ENCODE measurements around the gene SELPLG.
"Not testable (repeated sequence)": the region's sequence is repeated elsewhere in the genome, so short reads cannot be mapped to it uniquely, and the experiment has no call there.

SELPLG gene

GRCh38 chr12:108602976-108603704 lies 30.6 kb downstream of the SELPLG start:
- DNase-seq: no peak

GRCh38 chr12:108602209-108602705 lies 31.4 kb downstream of the SELPLG start:
- no peak for DNase-seq

GRCh38 chr12:108600702-108601007 lies 33.0 kb downstream of the SELPLG start:
- DNase-seq: no peak

GRCh38 chr12:108599948-108600701 lies 33.6 kb downstream of the SELPLG start:
- DNase-seq: no peak

- DNase-seq: no peak
Measured at GRCh38 chr12:108599541-108599940, 34.2 kb downstream of the SELPLG start.

- no peak for DNase-seq
Measured at GRCh38 chr12:108598553-108599250, 35.0 kb downstream of the SELPLG start.

GRCh38 chr12:108597559-108598471 lies 35.9 kb downstream of the SELPLG start, which contains the start of gene TMEM119:
Gene TMEM119 (minus strand): TSS chr12:108598084. CDS start chr12:108592383, 5,701 bp downstream.
- no peak for DNase-seq

- DNase-seq: no peak
Measured at GRCh38 chr12:108596854-108597558, 36.7 kb downstream of the SELPLG start.

- no peak for DNase-seq
Measured at GRCh38 chr12:108595711-108596647, 37.7 kb downstream of the SELPLG start.

- no peak for DNase-seq
Measured at GRCh38 chr12:108594960-108595710, 38.6 kb downstream of the SELPLG start.

- DNase-seq: no peak
Measured at GRCh38 chr12:108594323-108594903, 39.3 kb downstream of the SELPLG start.

- no peak for DNase-seq
Measured at GRCh38 chr12:108592033-108592909, 41.4 kb downstream of the SELPLG start.

- no peak for DNase-seq
Measured at GRCh38 chr12:108591267-108591980, 42.3 kb downstream of the SELPLG start.

- not testable (repeated sequence) for DNase-seq
Measured at GRCh38 chr12:108590463-108590862, 43.2 kb downstream of the SELPLG start.

GRCh38 chr12:108589840-108590229 lies 43.9 kb downstream of the SELPLG start:
- no peak for DNase-seq

- DNase-seq: no peak
Measured at GRCh38 chr12:108589028-108589839, 44.5 kb downstream of the SELPLG start.

GRCh38 chr12:108587826-108588225 lies 45.9 kb downstream of the SELPLG start:
- DNase-seq: no peak

Data from effector CD8-positive, alpha-beta T cell (primary cell).